Measurements from ENCODE around the gene NTF3.

DNA sequence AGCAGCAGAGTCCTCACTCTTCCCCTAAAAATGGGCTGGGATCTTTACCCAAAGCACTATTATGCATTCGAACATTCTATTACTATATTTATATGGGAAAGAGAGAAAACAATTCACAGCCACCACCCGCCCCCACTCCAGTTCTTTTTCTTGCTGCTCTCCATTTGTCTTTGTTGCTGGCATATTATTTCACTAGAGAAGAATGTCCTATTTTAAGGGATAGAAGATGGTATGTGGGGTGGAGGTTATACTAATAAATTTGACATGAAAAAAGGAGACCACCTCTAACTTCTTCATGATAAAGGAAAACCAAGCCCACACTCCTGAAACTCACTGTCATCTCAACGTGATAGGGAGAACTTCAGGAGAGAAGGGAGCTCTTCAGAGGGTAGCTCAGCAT lies 28.5 kb upstream of the NTF3 start:
- TF ChIP-seq POLR2AphosphoS5 (IDR thresholded peaks at IDR 0.05) (no peak), POLR2A (IDR thresholded peaks at IDR 0.05) (no peak)
- TF ChIP-seq, protein P1, sequence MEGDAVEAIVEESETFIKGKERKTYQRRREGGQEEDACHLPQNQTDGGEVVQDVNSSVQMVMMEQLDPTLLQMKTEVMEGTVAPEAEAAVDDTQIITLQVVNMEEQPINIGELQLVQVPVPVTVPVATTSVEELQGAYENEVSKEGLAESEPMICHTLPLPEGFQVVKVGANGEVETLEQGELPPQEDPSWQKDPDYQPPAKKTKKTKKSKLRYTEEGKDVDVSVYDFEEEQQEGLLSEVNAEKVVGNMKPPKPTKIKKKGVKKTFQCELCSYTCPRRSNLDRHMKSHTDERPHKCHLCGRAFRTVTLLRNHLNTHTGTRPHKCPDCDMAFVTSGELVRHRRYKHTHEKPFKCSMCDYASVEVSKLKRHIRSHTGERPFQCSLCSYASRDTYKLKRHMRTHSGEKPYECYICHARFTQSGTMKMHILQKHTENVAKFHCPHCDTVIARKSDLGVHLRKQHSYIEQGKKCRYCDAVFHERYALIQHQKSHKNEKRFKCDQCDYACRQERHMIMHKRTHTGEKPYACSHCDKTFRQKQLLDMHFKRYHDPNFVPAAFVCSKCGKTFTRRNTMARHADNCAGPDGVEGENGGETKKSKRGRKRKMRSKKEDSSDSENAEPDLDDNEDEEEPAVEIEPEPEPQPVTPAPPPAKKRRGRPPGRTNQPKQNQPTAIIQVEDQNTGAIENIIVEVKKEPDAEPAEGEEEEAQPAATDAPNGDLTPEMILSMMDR (IDR thresholded peaks at IDR 0.05 in 8 of 11, conservative IDR thresholded peaks at IDR 0.05 in 3 of 11) = no peak

Measured in spleen (tissue), 7 donors.